ENCODE results near the gene DDX54.

DNA sequence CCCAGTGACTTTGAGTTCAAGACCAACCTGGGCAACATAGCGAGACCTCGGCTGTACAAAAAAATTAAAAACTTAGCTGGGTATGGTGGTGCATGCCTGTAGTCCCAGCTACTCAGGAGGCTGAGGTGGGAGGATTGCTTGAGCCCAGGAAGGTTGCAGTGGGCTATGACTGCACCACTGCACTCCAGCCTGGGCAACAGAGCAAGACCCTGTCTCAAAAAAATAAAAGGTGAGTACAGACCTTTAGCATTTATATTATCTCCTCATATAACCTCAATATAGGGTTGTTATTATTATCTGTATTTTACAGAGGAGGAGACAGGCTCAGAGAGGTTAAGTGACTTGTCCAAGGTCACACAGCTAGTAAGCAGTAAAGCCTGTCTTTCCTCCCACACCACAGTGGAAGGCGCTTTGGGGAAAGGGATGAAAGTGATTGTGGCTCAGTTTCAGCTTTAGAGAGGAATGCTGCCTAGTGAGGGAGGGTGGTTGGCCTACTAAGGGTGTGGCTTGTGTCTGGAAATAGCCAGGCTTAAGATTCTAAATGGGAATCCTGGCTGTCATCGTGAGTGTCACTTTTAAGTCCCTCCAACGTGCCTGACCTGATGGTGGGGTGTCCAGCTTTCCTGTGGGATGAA lies 43.2 kb upstream of the DDX54 start:
- TF ChIP-seq, protein P1, sequence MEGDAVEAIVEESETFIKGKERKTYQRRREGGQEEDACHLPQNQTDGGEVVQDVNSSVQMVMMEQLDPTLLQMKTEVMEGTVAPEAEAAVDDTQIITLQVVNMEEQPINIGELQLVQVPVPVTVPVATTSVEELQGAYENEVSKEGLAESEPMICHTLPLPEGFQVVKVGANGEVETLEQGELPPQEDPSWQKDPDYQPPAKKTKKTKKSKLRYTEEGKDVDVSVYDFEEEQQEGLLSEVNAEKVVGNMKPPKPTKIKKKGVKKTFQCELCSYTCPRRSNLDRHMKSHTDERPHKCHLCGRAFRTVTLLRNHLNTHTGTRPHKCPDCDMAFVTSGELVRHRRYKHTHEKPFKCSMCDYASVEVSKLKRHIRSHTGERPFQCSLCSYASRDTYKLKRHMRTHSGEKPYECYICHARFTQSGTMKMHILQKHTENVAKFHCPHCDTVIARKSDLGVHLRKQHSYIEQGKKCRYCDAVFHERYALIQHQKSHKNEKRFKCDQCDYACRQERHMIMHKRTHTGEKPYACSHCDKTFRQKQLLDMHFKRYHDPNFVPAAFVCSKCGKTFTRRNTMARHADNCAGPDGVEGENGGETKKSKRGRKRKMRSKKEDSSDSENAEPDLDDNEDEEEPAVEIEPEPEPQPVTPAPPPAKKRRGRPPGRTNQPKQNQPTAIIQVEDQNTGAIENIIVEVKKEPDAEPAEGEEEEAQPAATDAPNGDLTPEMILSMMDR (IDR thresholded peaks at IDR 0.05) = no peak
- TF ChIP-seq POLR2A (IDR thresholded peaks at IDR 0.05) = no peak
